Mesothelial cell of epicardium (in vitro differentiated cells): ENCODE results near the gene SLPI. TPM values are rescaled to one million over a fixed set of nuclear protein-coding genes. Genes with fewer than 3 reads are reported as not detected.

ENCODE experiments used
- DNase-seq, 2 experiments: peaks; one replicate each; pipeline ENCODE4 v3.0.0; 2021; ENCODE audit warnings: low spot score in 2 of 2; ENCODE audit not compliant: unreplicated experiment in 2 of 2
- H3K27ac Mint-ChIP-seq: 2 replicates; pipeline ENCODE4 v1.8.0; 2021; ENCODE audit warnings: mixed read lengths
- H3K27me3 Mint-ChIP-seq: 2 replicates; pipeline ENCODE4 v1.8.0; 2021; ENCODE audit warnings: low read depth, mixed read lengths
- H3K36me3 Mint-ChIP-seq: 2 replicates; pipeline ENCODE4 v1.8.0; 2021; ENCODE audit warnings: mixed read lengths
- H3K4me1 Mint-ChIP-seq: 2 replicates; pipeline ENCODE4 v1.8.0; 2021; ENCODE audit warnings: mixed read lengths
- H3K4me3 Mint-ChIP-seq: 2 replicates; pipeline ENCODE4 v1.8.0; 2021; ENCODE audit warnings: mild to moderate bottlenecking, moderate library complexity, mixed read lengths
- H3K9me3 Mint-ChIP-seq: 2 replicates; pipeline ENCODE4 v1.8.0; 2021; ENCODE audit warnings: mixed read lengths
- total RNA-seq: library from RNA; stranded (reverse); gene quantifications from 3 replicates; pipeline ENCODE4 v1.2.1, GENCODE V29; 2021
- TF ChIP-seq, protein P1 (sequence below): fragments of 200-600 bp; sonication (generic); IDR thresholded peaks from one replicate; pipeline ENCODE4 v1.5.0; 2021; ENCODE audit warnings: antibody characterized with exemption; ENCODE audit not compliant: unreplicated experiment

The SLPI gene, protein sequence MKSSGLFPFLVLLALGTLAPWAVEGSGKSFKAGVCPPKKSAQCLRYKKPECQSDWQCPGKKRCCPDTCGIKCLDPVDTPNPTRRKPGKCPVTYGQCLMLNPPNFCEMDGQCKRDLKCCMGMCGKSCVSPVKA
- total RNA-seq = not detected in 3 replicates

DNA sequence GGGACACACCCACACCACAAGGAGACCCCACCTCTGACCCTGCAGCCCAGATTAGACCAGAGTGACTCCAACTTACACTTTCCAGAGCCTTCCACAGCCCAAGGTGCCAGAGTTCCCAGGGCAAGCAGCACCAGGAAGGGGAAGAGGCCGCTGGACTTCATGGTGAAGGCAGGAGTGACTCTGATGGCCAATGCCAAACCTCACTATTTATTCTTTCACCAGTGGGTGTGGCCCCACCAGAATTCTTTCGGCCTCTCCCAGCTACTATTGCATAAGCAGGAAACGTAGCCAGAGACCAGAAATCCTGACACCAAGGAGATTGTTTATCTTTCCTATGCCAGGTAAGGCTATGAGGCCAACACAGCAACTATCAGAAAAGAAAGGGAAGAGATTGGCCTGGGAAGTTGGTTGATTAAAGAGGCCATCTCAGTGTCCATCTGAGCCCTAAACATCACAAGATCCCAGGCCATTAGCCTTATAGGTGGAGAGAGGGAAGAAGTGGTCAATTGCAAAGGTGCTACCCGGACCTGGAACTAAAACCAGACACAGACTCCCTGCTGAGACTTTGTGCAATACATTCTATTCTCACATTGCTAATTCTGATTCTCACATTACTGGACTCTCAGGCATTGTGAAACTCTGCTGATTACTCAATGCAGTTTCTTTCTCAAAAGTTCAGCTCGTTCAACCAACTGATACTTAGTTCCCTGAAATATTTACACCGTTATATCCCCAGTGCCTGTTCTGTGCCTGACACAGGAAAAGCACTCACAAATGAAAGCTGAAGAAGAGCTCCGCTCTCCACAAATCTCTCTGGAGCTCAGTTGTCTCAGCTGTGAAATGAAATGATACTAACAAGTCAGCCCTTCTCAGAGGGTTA lies at the start of gene SLPI:
TSS of gene SLPI (minus strand) at position 182 of the 880 bp plus-strand sequence. CDS start at position 161, 21 bp downstream.
- Mint-ChIP-seq H3K36me3 (no peaks in the 10 kb centered on the region), H3K27me3 (peaks cover 47% of the 10 kb centered on the region), H3K4me1 (no peaks in the 10 kb centered on the region), H3K27ac (no peak within 1 kb of the TSS), H3K9me3 (no peaks in the 10 kb centered on the region), H3K4me3 (no peak within 1 kb of the TSS)
- no peak for DNase-seq
- TF ChIP-seq, protein P1, sequence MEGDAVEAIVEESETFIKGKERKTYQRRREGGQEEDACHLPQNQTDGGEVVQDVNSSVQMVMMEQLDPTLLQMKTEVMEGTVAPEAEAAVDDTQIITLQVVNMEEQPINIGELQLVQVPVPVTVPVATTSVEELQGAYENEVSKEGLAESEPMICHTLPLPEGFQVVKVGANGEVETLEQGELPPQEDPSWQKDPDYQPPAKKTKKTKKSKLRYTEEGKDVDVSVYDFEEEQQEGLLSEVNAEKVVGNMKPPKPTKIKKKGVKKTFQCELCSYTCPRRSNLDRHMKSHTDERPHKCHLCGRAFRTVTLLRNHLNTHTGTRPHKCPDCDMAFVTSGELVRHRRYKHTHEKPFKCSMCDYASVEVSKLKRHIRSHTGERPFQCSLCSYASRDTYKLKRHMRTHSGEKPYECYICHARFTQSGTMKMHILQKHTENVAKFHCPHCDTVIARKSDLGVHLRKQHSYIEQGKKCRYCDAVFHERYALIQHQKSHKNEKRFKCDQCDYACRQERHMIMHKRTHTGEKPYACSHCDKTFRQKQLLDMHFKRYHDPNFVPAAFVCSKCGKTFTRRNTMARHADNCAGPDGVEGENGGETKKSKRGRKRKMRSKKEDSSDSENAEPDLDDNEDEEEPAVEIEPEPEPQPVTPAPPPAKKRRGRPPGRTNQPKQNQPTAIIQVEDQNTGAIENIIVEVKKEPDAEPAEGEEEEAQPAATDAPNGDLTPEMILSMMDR = no peak

- Mint-ChIP-seq H3K27me3 (peaks cover 19% of the 10 kb centered on the region), H3K4me3 (no peak overlapping the region), H3K27ac (no peak overlapping the region), H3K4me1 (peaks cover 1% of the 10 kb centered on the region), H3K36me3 (no peaks in the 10 kb centered on the region), H3K9me3 (no peaks in the 10 kb centered on the region)
- TF ChIP-seq, protein P1 = no peak
- DNase-seq = no peak
Observed at GRCh38 chr20:45303586-45304463, 49.5 kb upstream of the SLPI start.

DNA sequence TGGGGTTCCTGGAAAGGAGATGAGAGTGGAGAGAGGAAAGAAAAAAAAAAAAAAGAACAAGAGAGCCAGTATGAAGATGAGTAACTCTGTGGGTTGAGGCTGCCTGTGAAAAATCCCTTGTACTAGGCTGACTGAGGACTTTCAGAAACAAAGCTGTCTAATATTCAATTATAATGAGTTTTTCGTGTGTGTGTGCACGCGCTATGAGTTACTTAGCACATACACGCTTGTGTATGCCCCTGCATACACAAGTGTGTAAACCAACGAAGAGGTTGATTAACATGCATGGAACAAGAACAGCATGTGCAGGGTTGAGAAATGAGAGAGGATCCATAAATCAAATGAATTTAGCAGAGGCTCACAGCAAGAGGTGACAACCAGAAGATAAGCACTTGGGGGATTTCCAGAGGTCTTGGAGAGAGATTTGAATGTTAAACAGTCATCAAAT lies 47.5 kb upstream of the SLPI start:
- H3K36me3 Mint-ChIP-seq = no peaks in the 10 kb centered on the region
- peaks cover 14% of the 10 kb centered on the region for H3K27me3 Mint-ChIP-seq
- DNase-seq = no peak
- H3K9me3 Mint-ChIP-seq = no peaks in the 10 kb centered on the region
- H3K4me3 Mint-ChIP-seq = no peak overlapping the region
- TF ChIP-seq, protein P1 = no peak
- H3K4me1 Mint-ChIP-seq = peaks cover 1% of the 10 kb centered on the region
- H3K27ac Mint-ChIP-seq = no peak overlapping the region

DNA sequence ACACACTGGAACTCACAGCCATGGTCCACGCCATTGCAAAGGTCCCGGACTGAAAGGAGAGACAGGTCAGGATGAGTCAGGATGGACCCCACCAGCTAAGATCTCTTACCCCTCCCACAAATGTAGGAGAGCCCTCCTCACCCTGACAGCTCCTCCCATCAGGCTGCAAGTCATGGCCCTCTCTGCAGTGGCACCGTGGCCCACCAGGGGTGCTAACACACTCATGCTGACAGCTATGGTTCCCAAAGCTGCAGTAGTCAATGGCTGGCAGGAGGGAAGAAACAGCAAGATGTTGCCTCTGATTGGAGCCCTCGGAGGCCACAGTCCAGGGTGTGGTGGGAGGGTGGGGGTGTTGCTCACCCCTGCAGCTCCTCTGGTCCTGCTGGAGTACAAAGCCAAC lies 46.6 kb upstream of the SLPI start:
- peaks cover 1% of the 10 kb centered on the region for H3K4me1 Mint-ChIP-seq
- H3K27ac Mint-ChIP-seq = no peak overlapping the region
- no peak for DNase-seq
- H3K36me3 Mint-ChIP-seq = no peaks in the 10 kb centered on the region
- no peak overlapping the region for H3K4me3 Mint-ChIP-seq
- TF ChIP-seq, protein P1 = no peak
- no peaks in the 10 kb centered on the region for H3K9me3 Mint-ChIP-seq
- peaks cover 14% of the 10 kb centered on the region for H3K27me3 Mint-ChIP-seq

- H3K27me3 Mint-ChIP-seq = peaks cover 7% of the 10 kb centered on the region
- no peak overlapping the region for H3K27ac Mint-ChIP-seq
- no peaks in the 10 kb centered on the region for H3K36me3 Mint-ChIP-seq
- H3K4me1 Mint-ChIP-seq = peaks cover 1% of the 10 kb centered on the region
- TF ChIP-seq, protein P1 = no peak
- no peak overlapping the region for H3K4me3 Mint-ChIP-seq
- DNase-seq = no peak
- no peaks in the 10 kb centered on the region for H3K9me3 Mint-ChIP-seq
Observed at GRCh38 chr20:45299786-45300185, 45.4 kb upstream of the SLPI start.
